Fibroblast of lung (primary cell): ENCODE results near the gene PRELID1. TPM values are rescaled to one million over a fixed set of nuclear protein-coding genes. Genes with fewer than 3 reads are reported as not detected.

Source experiments
- DNase-seq, 2 donors: peaks; one replicate each; pipeline versions ENCODE4 v3.0.0 to v3.0.0-alpha.2; 2010; ENCODE audit warnings: low read depth in 2 of 2
- H2AFZ ChIP-seq: 2 replicates; pipeline ENCODE4 v1.5.1; 2012; ENCODE audit warnings: low read length, control low read depth, inconsistent platforms
- H3K27ac ChIP-seq: 2 replicates; pipeline ENCODE4 v1.5.1; 2011; ENCODE audit warnings: low read length, control low read depth; ENCODE audit not compliant: insufficient read depth
- H3K27me3 ChIP-seq: 2 replicates; pipeline ENCODE4 v1.5.1; 2011; ENCODE audit warnings: mild to moderate bottlenecking, low read length; ENCODE audit not compliant: control insufficient read depth, insufficient read depth
- H3K36me3 ChIP-seq: 2 replicates; pipeline ENCODE4 v1.5.1; 2011; ENCODE audit warnings: low read length; ENCODE audit not compliant: control insufficient read depth, insufficient read depth
- H3K4me1 ChIP-seq: 2 replicates; pipeline ENCODE4 v1.5.1; 2011; ENCODE audit warnings: low read length; ENCODE audit not compliant: control insufficient read depth, insufficient read depth; ENCODE audit errors: extremely low read depth
- H3K4me2 ChIP-seq: 2 replicates; pipeline ENCODE4 v1.5.1; 2011; ENCODE audit warnings: low read length, control low read depth; ENCODE audit not compliant: insufficient read depth; ENCODE audit errors: extremely low read depth
- H3K4me3 ChIP-seq, 4 experiments: fragments of 200-600 bp in 1 of 4; sonication (generic) in 1 of 4; replicated peaks in 1 of 4; 2 replicates each; pipeline ENCODE4 v1.5.1; 2011 to 2016; ENCODE audit warnings: low read length in 4 of 4, low read depth in 3 of 4, mild to moderate bottlenecking in 3 of 4, control low read depth in 2 of 4, inconsistent platforms in 1 of 4, mixed read lengths in 1 of 4; ENCODE audit not compliant: insufficient read depth in 1 of 4; ENCODE audit errors: control extremely low read depth in 1 of 4
- H3K79me2 ChIP-seq: 2 replicates; pipeline ENCODE4 v1.5.1; 2012; ENCODE audit warnings: mild to moderate bottlenecking, low read length, inconsistent platforms; ENCODE audit not compliant: control insufficient read depth, insufficient read depth
- H3K9ac ChIP-seq: 2 replicates; pipeline ENCODE4 v1.5.1; 2011; ENCODE audit warnings: mild to moderate bottlenecking, low read length, control low read depth; ENCODE audit not compliant: insufficient read depth
- H3K9me3 ChIP-seq: 2 replicates; pipeline ENCODE4 v1.5.1; 2012; ENCODE audit warnings: low read depth, low read length; ENCODE audit not compliant: control insufficient read depth, insufficient read depth
- H4K20me1 ChIP-seq: 2 replicates; pipeline ENCODE4 v1.5.1; 2011; ENCODE audit warnings: low read length; ENCODE audit not compliant: control insufficient read depth, insufficient read depth; ENCODE audit errors: extremely low read depth
- EZH2 ChIP-seq: IDR thresholded peaks from 2 replicates; pipeline ENCODE4 v1.5.1; 2012; ENCODE audit warnings: low read length, control low read depth, mild to moderate bottlenecking; ENCODE audit errors: missing control alignments
- polyA plus RNA-seq, 2 donors: library from polyadenylated mRNA; depleted of rRNA in 1 of 2; stranded (reverse) in 1 of 2; unstranded in 1 of 2; fragments of >200 nt; gene quantifications; 2 replicates each; pipeline ENCODE4 v1.2.1, GENCODE V29; 2011 to 2012; ENCODE audit warnings: missing spikeins in 1 of 2
- total RNA-seq: library from RNA; depleted of rRNA; stranded (reverse); fragments of >200 nt; gene quantifications from 2 replicates; pipeline ENCODE4 v1.2.1, GENCODE V29; 2014
- TF ChIP-seq, protein P1 (sequence below), 2 donors: IDR thresholded peaks in 1 of 2; conservative IDR thresholded peaks in 1 of 2; 1 replicate in 1 of 2; 2 replicates in 1 of 2; pipeline ENCODE4 v1.5.1; 2011 to 2012; ENCODE audit warnings: low read length in 2 of 2, control low read depth in 1 of 2, inconsistent platforms in 1 of 2, low read depth in 1 of 2, mild to moderate bottlenecking in 1 of 2

PRELID1 gene
- total and polyA plus RNA-seq, 2 donors (not counting 1 experiment from before 2014, with no cell fraction given) = 64.2 to 145 TPM

DNA sequence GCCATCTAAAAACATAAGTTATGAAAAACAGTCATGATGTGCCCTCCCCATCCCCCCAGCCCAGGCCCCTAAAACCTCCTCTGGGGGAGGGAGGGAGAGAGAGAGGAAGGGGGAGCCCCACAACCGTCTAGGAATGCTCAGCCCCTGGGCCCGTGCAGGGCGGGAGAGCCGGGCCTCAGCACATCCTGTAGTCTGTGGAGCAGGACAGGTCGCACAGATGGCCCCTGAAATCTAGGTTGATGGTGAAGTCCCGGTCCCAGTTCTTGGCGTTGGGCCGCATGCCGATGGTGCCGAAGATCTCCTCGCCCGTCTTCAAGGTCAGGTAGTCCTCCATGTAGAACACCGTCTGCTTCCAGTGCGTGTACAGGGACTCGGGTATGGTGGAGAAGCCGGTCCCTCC lies 38.2 kb upstream of the PRELID1 start:
- H4K20me1 ChIP-seq = no peaks in the 10 kb centered on the region
- H3K4me1 ChIP-seq = no peaks in the 10 kb centered on the region
- DNase-seq = no peak
- TF ChIP-seq, protein P1, sequence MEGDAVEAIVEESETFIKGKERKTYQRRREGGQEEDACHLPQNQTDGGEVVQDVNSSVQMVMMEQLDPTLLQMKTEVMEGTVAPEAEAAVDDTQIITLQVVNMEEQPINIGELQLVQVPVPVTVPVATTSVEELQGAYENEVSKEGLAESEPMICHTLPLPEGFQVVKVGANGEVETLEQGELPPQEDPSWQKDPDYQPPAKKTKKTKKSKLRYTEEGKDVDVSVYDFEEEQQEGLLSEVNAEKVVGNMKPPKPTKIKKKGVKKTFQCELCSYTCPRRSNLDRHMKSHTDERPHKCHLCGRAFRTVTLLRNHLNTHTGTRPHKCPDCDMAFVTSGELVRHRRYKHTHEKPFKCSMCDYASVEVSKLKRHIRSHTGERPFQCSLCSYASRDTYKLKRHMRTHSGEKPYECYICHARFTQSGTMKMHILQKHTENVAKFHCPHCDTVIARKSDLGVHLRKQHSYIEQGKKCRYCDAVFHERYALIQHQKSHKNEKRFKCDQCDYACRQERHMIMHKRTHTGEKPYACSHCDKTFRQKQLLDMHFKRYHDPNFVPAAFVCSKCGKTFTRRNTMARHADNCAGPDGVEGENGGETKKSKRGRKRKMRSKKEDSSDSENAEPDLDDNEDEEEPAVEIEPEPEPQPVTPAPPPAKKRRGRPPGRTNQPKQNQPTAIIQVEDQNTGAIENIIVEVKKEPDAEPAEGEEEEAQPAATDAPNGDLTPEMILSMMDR (conservative IDR thresholded peaks at IDR 0.05 in 1 of 2, IDR thresholded peaks at IDR 0.05 in 1 of 2; ENCODE audit: low read depth in 1 of 2, low read length in 2 of 2) = no peak
- TF ChIP-seq EZH2 = no peak
- no peak overlapping the region for H3K4me2 ChIP-seq
- no peak overlapping the region for H3K4me3 ChIP-seq
- H3K79me2 ChIP-seq = no peaks in the 10 kb centered on the region
- H3K9ac ChIP-seq = no peak overlapping the region
- no peaks in the 10 kb centered on the region for H3K27me3 ChIP-seq
- H2AFZ ChIP-seq = no peak overlapping the region
- H3K27ac ChIP-seq = no peak overlapping the region
- peaks cover 16% of the 10 kb centered on the region for H3K36me3 ChIP-seq
- no peaks in the 10 kb centered on the region for H3K9me3 ChIP-seq

DNA sequence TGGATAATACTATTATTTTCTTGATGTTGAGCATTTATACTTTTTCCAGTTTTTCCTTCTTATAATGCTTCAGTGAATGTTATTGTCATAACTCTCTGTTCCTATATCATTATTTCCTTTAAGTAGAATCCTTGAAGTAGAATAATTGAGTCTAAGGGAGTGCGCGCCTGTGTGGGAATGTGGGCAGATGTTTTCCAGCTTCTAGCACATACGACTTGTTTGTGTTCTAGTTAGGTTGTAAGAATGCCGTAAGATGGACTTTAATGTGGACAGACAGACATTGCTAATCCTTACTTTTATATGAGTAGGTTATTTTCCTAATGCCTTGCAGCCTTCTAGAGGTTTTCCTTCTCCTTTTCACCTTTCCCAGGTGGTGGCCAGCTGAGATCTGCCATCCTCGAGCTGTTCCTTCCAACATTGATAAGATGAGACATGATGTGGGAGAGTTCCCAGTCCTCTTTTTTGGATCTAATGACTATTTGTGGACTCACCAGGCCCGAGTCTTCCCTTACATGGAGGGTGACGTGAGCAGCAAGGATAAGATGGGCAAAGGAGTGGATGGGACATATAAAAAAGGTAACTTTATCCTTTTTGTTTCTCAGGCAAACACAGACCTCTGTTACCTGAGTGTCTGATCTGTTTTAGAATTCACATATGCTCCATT lies 34.2 kb upstream of the PRELID1 start:
- Histone ChIP-seq H3K27me3 (no peaks in the 10 kb centered on the region), H4K20me1 (no peaks in the 10 kb centered on the region), H3K4me3 (no peak overlapping the region), H3K4me1 (peaks cover 6% of the 10 kb centered on the region), H3K79me2 (no peaks in the 10 kb centered on the region), H3K9me3 (no peaks in the 10 kb centered on the region), H3K36me3 (peaks cover 18% of the 10 kb centered on the region), H2AFZ (no peak overlapping the region), H3K9ac (no peak overlapping the region), H3K4me2 (no peak overlapping the region), H3K27ac (no peak overlapping the region)
- TF ChIP-seq, protein P1 (conservative IDR thresholded peaks at IDR 0.05 in 1 of 2, IDR thresholded peaks at IDR 0.05 in 1 of 2; ENCODE audit: low read depth in 1 of 2, low read length in 2 of 2) = no peak
- no peak for TF ChIP-seq EZH2
- no peak for DNase-seq

DNA sequence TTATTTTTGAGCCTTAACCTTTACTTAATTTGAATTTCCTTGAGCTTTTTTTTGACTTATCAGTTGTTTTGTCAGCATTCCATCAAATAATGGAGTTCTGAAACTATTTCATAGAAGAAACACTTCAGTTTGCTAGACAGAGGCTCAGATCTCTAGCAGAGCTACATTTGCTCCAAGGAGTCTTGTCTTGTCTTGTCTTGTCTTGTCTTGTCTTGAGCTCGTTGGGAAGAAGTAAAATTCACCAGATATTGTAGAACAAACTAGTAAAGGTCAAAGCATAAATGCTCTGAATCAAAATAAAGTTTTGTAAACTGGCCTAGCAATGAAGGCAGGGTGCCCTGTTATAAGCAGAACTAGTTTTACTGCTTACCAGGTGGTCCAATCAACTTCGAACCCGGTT lies 33.6 kb upstream of the PRELID1 start:
- peaks cover 6% of the 10 kb centered on the region for H3K4me1 ChIP-seq
- no peaks in the 10 kb centered on the region for H3K9me3 ChIP-seq
- TF ChIP-seq, protein P1 (conservative IDR thresholded peaks at IDR 0.05 in 1 of 2, IDR thresholded peaks at IDR 0.05 in 1 of 2; ENCODE audit: low read depth in 1 of 2, low read length in 2 of 2) = no peak
- TF ChIP-seq EZH2 = no peak
- DNase-seq = no peak
- no peak overlapping the region for H2AFZ ChIP-seq
- H3K27ac ChIP-seq = no peak overlapping the region
- no peak overlapping the region for H3K4me2 ChIP-seq
- peaks cover 18% of the 10 kb centered on the region for H3K36me3 ChIP-seq
- no peak overlapping the region for H3K4me3 ChIP-seq
- no peaks in the 10 kb centered on the region for H4K20me1 ChIP-seq
- H3K9ac ChIP-seq = no peak overlapping the region
- no peaks in the 10 kb centered on the region for H3K79me2 ChIP-seq
- no peaks in the 10 kb centered on the region for H3K27me3 ChIP-seq
